Smooth muscle cell (in vitro differentiated cells): ENCODE results near the gene NEU2. TPM values are rescaled to one million over a fixed set of nuclear protein-coding genes. Genes with fewer than 3 reads are reported as not detected.

ENCODE experiments used
- DNase-seq: peaks from one replicate; lab custom pipeline; 2025; ENCODE audit not compliant: unreplicated experiment; lab: John Stamatoyannopoulos, UW
- H2AFZ ChIP-seq: fragments of 200-600 bp; sonication (generic); 2 replicates; pipeline ENCODE4 v1.6.0; 2016; ENCODE audit warnings: antibody characterized with exemption, low read depth, mild to moderate bottlenecking
- H3F3A ChIP-seq: fragments of 200-600 bp; sonication (generic); 2 replicates; pipeline ENCODE4 v1.6.0; 2017; ENCODE audit warnings: antibody characterized with exemption, low read depth
- H3K27ac ChIP-seq: fragments of 200-600 bp; sonication (generic); 2 replicates; pipeline ENCODE4 v1.5.1; 2016; ENCODE audit warnings: low read depth, mild to moderate bottlenecking
- H3K27me3 ChIP-seq: fragments of 200-600 bp; sonication (generic); 2 replicates; pipeline ENCODE4 v1.6.1; 2016; ENCODE audit warnings: low read depth, mild to moderate bottlenecking
- H3K36me3 ChIP-seq: fragments of 200-600 bp; sonication (generic); 2 replicates; pipeline ENCODE4 v1.5.1; 2016; ENCODE audit warnings: low read depth
- H3K4me1 ChIP-seq: fragments of 200-600 bp; sonication (generic); 2 replicates; pipeline ENCODE4 v1.5.1; 2016; ENCODE audit warnings: low read depth
- H3K4me2 ChIP-seq: fragments of 200-600 bp; sonication (generic); 2 replicates; pipeline ENCODE4 v1.6.0; 2016; ENCODE audit warnings: mild to moderate bottlenecking
- H3K4me3 ChIP-seq: fragments of 200-600 bp; sonication (generic); 2 replicates; pipeline ENCODE4 v1.5.1; 2016; ENCODE audit warnings: mild to moderate bottlenecking
- H3K79me2 ChIP-seq: fragments of 200-600 bp; sonication (generic); 2 replicates; pipeline ENCODE4 v1.6.0; 2016; ENCODE audit warnings: low read depth, mild to moderate bottlenecking
- H3K9ac ChIP-seq: fragments of 200-600 bp; sonication (generic); 2 replicates; pipeline ENCODE4 v1.6.0; 2016; ENCODE audit warnings: low read depth
- H3K9me3 ChIP-seq: fragments of 200-600 bp; sonication (generic); replicated peaks from 2 replicates; pipeline ENCODE4 v1.5.1; 2016; ENCODE audit warnings: low read depth
- H4K20me1 ChIP-seq: fragments of 200-600 bp; sonication (generic); 2 replicates; pipeline ENCODE4 v1.6.0; 2016; ENCODE audit warnings: low read depth
- CTCF ChIP-seq: fragments of 200-600 bp; sonication (generic); IDR thresholded peaks from 2 replicates; pipeline ENCODE4 v1.5.1; 2017; ENCODE audit warnings: borderline replicate concordance, mild to moderate bottlenecking, antibody characterized with exemption; ENCODE audit not compliant: insufficient read depth, poor library complexity, severe bottlenecking
- WGBS: methylation state at CpG from one replicate; pipeline ENCODE4 v1.1.7; 2016; ENCODE audit warnings: low lambda C conversion rate; 5-methylcytosine and 5-hydroxymethylcytosine counted together
- polyA plus RNA-seq: library from polyadenylated mRNA; unstranded; fragments of >200 nt; fragmentation: Nextera tagmentation; extraction: Ambion mirVana; gene quantifications from 2 replicates; pipeline ENCODE4 v1.2.1, GENCODE V29; 2016
- total RNA-seq: library from RNA; depleted of rRNA; stranded (reverse); fragments of >200 nt; gene quantifications from 2 replicates; pipeline ENCODE4 v1.2.3, GENCODE V29; 2014

NEU2 gene
- total and polyA plus RNA-seq, 2 experiments from 2014 or later, result 0.94 TPM; not detected in 1

GRCh38 chr2:233068762-233069418, 36.4 kb downstream of the NEU2 start:
- no peak overlapping the region for H3K4me3 ChIP-seq
- WGBS, result 90% methylated on average over 9 of the region's 9 CpGs
- no peaks in the 10 kb centered on the region for H3K79me2 ChIP-seq
- H2AFZ ChIP-seq, result no peak overlapping the region
- H3K27me3 ChIP-seq, result no peaks in the 10 kb centered on the region
- TF ChIP-seq CTCF, result no peak
- no peak overlapping the region for H3K4me2 ChIP-seq
- no peak for DNase-seq
- H3K9ac ChIP-seq, result no peak overlapping the region
- H3K4me1 ChIP-seq, result no peaks in the 10 kb centered on the region
- no peaks in the 10 kb centered on the region for H3K9me3 ChIP-seq
- no peak overlapping the region for H3K27ac ChIP-seq
- H3K36me3 ChIP-seq, result no peaks in the 10 kb centered on the region
- no peaks in the 10 kb centered on the region for H4K20me1 ChIP-seq
- no peaks in the 10 kb centered on the region for H3F3A ChIP-seq

DNA sequence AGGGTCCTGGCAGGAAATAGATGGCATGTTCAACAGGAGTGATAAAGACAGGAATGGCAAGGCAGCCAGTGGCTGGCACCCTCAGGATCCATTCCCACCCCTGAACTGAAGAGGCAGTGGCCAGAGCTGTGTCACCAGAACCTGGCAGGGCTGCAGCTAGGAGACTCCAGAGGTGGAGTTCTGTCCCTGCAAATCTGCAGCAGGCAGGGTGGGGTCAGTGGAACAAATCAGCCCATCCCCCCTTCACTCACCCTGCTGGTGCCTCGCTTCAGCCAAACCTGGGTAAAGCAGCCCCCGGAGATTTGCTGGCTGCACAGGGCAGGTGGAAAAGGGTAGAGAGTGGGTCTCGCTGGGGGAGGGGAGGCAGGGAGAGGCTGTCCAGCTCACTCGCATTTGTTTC, 40.4 kb downstream of the NEU2 start:
- 88% methylated on average over 4 of the region's 4 CpGs for WGBS
- Histone ChIP-seq H4K20me1 (no peaks in the 10 kb centered on the region), H3K9me3 (no peaks in the 10 kb centered on the region), H3K27me3 (no peaks in the 10 kb centered on the region), H3K9ac (no peak overlapping the region), H3K36me3 (no peaks in the 10 kb centered on the region), H3K4me2 (no peak overlapping the region), H3K27ac (no peak overlapping the region), H3K4me3 (no peak overlapping the region), H3K4me1 (no peaks in the 10 kb centered on the region), H2AFZ (no peak overlapping the region), H3F3A (no peaks in the 10 kb centered on the region), H3K79me2 (no peaks in the 10 kb centered on the region)
- no peak for TF ChIP-seq CTCF
- DNase-seq, result no peak

GRCh38 chr2:233074106-233074505, 41.6 kb downstream of the NEU2 start:
- no peak overlapping the region for H3K4me3 ChIP-seq
- TF ChIP-seq CTCF, result no peak
- H4K20me1 ChIP-seq, result no peaks in the 10 kb centered on the region
- H3K4me2 ChIP-seq, result no peak overlapping the region
- H3K79me2 ChIP-seq, result no peaks in the 10 kb centered on the region
- H3K4me1 ChIP-seq, result no peaks in the 10 kb centered on the region
- no peak overlapping the region for H3K27ac ChIP-seq
- DNase-seq, result no peak
- no peaks in the 10 kb centered on the region for H3K27me3 ChIP-seq
- H3K9me3 ChIP-seq, result no peaks in the 10 kb centered on the region
- H3K9ac ChIP-seq, result no peak overlapping the region
- H3K36me3 ChIP-seq, result no peaks in the 10 kb centered on the region
- no peak overlapping the region for H2AFZ ChIP-seq
- H3F3A ChIP-seq, result no peaks in the 10 kb centered on the region
- 65% methylated on average over 7 of the region's 7 CpGs for WGBS

GRCh38 chr2:233075141-233075965, 42.9 kb downstream of the NEU2 start:
- H3K4me3 ChIP-seq, result no peak overlapping the region
- H3K4me2 ChIP-seq, result no peak overlapping the region
- no peak for DNase-seq
- no peaks in the 10 kb centered on the region for H3K79me2 ChIP-seq
- no peak overlapping the region for H2AFZ ChIP-seq
- H3K9me3 ChIP-seq, result no peaks in the 10 kb centered on the region
- WGBS, result 90% methylated on average over 6 of the region's 6 CpGs
- H3K36me3 ChIP-seq, result no peaks in the 10 kb centered on the region
- no peaks in the 10 kb centered on the region for H3K27me3 ChIP-seq
- H3K9ac ChIP-seq, result no peak overlapping the region
- no peaks in the 10 kb centered on the region for H3K4me1 ChIP-seq
- TF ChIP-seq CTCF, result no peak
- H3F3A ChIP-seq, result no peaks in the 10 kb centered on the region
- H3K27ac ChIP-seq, result no peak overlapping the region
- no peaks in the 10 kb centered on the region for H4K20me1 ChIP-seq
